ENCODE data around the gene PODNL1. TPM values are rescaled to one million over a fixed set of nuclear protein-coding genes. Genes with fewer than 3 reads are reported as not detected.

The PODNL1 gene, protein sequence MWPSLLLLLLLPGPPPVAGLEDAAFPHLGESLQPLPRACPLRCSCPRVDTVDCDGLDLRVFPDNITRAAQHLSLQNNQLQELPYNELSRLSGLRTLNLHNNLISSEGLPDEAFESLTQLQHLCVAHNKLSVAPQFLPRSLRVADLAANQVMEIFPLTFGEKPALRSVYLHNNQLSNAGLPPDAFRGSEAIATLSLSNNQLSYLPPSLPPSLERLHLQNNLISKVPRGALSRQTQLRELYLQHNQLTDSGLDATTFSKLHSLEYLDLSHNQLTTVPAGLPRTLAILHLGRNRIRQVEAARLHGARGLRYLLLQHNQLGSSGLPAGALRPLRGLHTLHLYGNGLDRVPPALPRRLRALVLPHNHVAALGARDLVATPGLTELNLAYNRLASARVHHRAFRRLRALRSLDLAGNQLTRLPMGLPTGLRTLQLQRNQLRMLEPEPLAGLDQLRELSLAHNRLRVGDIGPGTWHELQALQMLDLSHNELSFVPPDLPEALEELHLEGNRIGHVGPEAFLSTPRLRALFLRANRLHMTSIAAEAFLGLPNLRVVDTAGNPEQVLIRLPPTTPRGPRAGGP
- total RNA-seq: 1.1 TPM in 1 of 2 replicates, not detected in the other

DNA sequence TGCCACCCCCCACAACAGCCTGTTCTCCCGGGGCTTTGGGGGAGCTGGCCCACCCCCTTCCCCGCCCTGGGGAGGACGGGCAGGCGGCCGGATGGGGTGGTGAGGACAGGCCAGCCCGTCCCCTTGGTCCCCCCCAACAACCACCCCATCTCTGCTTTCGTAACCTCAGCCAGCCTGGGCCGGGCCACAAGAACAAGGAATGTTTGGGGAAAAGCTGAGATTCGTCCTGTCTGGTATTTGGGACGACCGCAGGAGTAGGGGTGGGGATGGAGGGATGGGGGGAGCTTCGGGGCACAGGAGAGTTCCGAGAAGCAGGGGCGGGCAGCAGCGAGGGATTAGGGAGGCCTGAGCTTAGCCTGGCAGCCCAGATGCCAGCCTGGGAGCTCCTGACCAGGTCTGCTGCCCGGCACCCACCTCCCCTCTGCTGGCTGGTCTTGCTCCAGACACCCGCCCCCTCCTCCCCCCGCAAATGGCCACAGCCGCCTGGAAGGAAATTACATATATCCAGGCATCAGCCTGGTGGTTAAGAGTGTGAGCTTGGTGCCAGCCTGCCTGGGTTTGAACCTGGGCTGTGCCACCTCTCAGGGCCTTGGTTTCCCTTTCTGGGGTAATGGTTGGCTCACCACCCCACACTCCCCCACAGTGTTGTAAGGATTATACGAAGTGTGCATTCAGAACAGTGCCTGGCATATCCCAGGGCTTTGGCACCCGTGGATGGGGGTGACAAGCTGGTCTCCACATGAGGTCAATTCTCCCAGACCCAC, at the start of gene PODNL1:
TSS of gene PODNL1 (minus strand) at position 117 of the 764 bp plus-strand sequence. CDS start 236 bp downstream, outside the sequence.

DNA sequence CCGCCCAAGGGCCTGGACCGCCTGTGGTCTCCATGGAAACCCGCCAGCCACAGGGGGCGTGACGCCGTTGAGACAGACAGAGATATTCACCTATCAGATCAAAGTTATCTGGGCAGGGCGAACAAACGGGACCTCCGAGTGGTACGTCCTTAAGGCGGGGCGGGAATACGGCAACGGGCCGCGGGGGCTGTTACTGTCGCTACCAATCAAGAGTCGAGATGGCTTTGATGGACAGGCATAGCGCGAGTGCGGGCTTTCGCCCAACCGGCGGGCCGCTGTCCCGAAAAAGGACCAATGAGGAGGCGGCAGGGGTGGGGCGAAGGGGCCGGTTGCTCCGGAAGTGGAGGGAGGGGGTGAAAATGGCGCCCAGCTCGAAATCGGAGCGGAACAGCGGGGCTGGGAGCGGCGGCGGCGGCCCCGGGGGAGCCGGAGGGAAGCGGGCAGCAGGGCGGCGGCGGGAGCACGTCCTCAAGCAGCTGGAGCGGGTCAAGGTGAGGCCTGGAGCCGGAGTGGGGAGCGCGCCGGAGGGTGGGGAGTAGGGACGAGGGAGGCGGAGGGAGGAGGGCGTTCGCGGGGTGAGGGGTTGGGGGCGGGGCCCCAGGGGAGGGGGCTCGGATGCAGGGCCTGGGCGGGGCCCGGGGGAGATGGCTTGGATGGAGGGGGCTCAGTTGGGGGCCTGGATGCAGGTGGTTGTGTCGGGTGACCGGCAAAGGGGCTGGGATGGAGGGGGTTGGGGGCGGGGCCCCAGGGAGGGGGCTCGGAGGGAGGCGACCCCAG, 14.1 kb upstream of the PODNL1 start, which contains the start of gene DCAF15:
TSS of gene DCAF15 (plus strand) at position 356 of the 777 bp plus-strand sequence. CDS start at position 360, 4 bp downstream.

DNA sequence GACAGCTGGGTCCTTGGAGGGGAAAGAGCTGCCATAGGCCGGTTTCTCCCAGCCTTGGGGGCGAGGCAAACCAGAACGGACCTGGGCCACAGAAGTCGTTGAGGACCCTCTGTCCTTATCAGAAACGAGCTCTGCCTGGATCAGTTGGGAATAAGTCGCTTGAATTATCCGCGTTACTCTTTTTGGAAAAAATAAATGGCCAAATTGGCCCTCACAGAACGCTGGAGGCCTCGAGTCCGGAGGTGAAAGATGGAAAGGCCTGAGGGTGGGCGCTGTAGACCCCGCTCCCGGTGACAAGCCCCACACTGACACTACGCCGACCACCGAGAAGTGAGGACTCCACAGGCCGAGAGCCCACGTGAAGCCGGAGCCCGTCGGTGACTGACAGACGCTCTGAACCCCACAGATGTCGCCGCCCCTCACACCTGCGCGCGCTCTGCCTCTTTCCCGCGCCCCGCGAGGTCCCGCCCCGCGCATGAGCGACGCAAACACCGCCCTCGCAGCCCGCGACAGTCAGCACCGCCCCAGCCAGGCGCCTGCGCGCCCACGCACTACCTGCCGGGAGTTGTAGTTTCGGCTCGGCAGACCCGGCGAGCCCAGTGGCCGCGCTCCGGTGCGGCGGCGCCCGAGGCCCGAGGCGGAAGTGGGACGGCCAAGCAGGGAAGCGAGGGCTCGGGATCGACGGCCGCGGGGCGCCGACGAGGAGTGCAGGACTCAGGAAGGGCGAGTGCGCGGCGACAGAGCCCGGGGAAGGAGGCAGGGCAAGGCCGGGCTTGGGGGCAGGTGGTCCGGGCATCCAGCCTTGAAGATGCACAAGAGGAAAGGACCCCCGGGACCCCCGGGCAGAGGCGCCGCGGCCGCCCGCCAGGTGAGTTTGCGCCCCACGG, 32.3 kb downstream of the PODNL1 start, which contains the start of the genes BRME1 and CC2D1A:
TSS of gene BRME1 (minus strand) at position 484 of the 887 bp plus-strand sequence. CDS start 1,225 bp downstream, outside the sequence.
TSS of gene CC2D1A (plus strand) at position 568 of the 887 bp plus-strand sequence. CDS start at position 809, 241 bp downstream.

Other genes with a start within 250 kb of the PODNL1 start
- gene MRI1, start 173.9 kb downstream of the PODNL1 start, total RNA-seq: 31.6 and 41.0 TPM in 2 replicates
- gene C19orf53, start 164.0 kb downstream of the PODNL1 start, total RNA-seq: 212 and 232 TPM in 2 replicates
- 6.9 and 9.0 TPM in 2 replicates for gene ZSWIM4, start 143.0 kb downstream of the PODNL1 start, total RNA-seq
- gene NANOS3, start 61.3 kb downstream of the PODNL1 start, total RNA-seq: not detected in 2 replicates
- gene BRME1, start 32.3 kb downstream of the PODNL1 start, total RNA-seq: 0.13 and 0.79 TPM in 2 replicates
- gene CC2D1A, start 32.2 kb downstream of the PODNL1 start, total RNA-seq: 19.9 and 26.3 TPM in 2 replicates
- gene DCAF15, start 14.1 kb upstream of the PODNL1 start, total RNA-seq: 25.1 and 33.5 TPM in 2 replicates
- gene RFX1, start 67.9 kb upstream of the PODNL1 start, total RNA-seq: 3.7 and 4.6 TPM in 2 replicates
- not detected in 2 replicates for gene RLN3, start 89.7 kb upstream of the PODNL1 start, total RNA-seq
- 5.5 and 7.1 TPM in 2 replicates for gene IL27RA, start 93.3 kb upstream of the PODNL1 start, total RNA-seq
- gene PALM3, start 123.7 kb upstream of the PODNL1 start, total RNA-seq: not detected in 2 replicates
- 0.05 and 1.00 TPM in 2 replicates for gene MISP3, start 134.4 kb upstream of the PODNL1 start, total RNA-seq
- gene C19orf67, start 147.4 kb upstream of the PODNL1 start, total RNA-seq: not detected in 2 replicates
- gene SAMD1, start 152.3 kb upstream of the PODNL1 start, total RNA-seq: 24.5 and 30.3 TPM in 2 replicates
- 79.1 and 83.7 TPM in 2 replicates for gene PRKACA, start 179.3 kb upstream of the PODNL1 start, total RNA-seq
- gene ASF1B, start 198.2 kb upstream of the PODNL1 start, total RNA-seq: 43.5 and 48.6 TPM in 2 replicates

Data from mammary microvascular endothelial cell (primary cell).